Measurements from ENCODE around the gene LY6G5C.

- peak; percentile 61 to 76 for TF ChIP-seq CTCF (conservative IDR thresholded peaks at IDR 0.05 in 1 of 2, IDR thresholded peaks at IDR 0.05 in 1 of 2; ENCODE audit: low read depth in 1 of 2, low read length in 2 of 2)
- no peak for TF ChIP-seq EZH2 (IDR thresholded peaks at IDR 0.05; ENCODE audit: low read length, missing control alignments)
Measured at GRCh38 chr6:31680226-31681134, at the start of gene LY6G5C.
